GM12878 (cell line): ENCODE results near the gene LARP6. TPM values are rescaled to one million over a fixed set of nuclear protein-coding genes. Genes with fewer than 3 reads are reported as not detected.

Source experiments
- ATAC-seq: fragments of 200-7000 bp; cut with Tn5 transposase; 3 replicates; pipeline ENCODE4 v1.9.1; 2020; ENCODE audit warnings: mild to moderate bottlenecking, moderate library complexity
- BruUV-seq: library from RNA; stranded (reverse); fragments of 400-500 nt; replicated peaks from 2 replicates; lab custom pipeline; 2021; lab: Mats Ljungman, UMichigan
- CTCF ChIA-PET: fragments of 300-600 bp; sonication (Branson Sonifier 250); formaldehyde crosslinking; extraction: SDS; loops from one replicate; lab custom pipeline; 2021; ENCODE audit warnings: inconsistent platforms; lab: Yijun Ruan, JAX
- POLR2A ChIA-PET: fragments of 350-600 bp; formaldehyde crosslinking; extraction: SDS; loops from one replicate; lab custom pipeline; 2021; ENCODE audit warnings: inconsistent platforms; lab: Charles Lee
- RAD21 ChIA-PET: fragments of 300-600 bp; sonication (Branson Sonifier 250); formaldehyde crosslinking; loops from one replicate; lab custom pipeline; 2023; ENCODE audit warnings: antibody characterized with exemption; ENCODE audit not compliant: unreplicated experiment; lab: Charles Lee
- SMC1A ChIA-PET: fragments of 300-600 bp; sonication (Branson Sonifier 250); formaldehyde crosslinking; loops from one replicate; lab custom pipeline; 2023; ENCODE audit not compliant: unreplicated experiment, uncharacterized antibody; lab: Charles Lee
- DNase-seq: peaks from one replicate; pipeline ENCODE4 v3.0.0-alpha.2; 2011; ENCODE audit warnings: low read depth, low spot score
- FAIRE-seq: peaks from 3 replicates; lab custom pipeline; 2011; peaks lifted over from hg19 to GRCh38; lab: Jason Lieb, UNC
- H2AFZ ChIP-seq: 2 replicates; pipeline ENCODE4 v1.6.0; 2011; ENCODE audit warnings: low read depth, low read length, control low read depth; ENCODE audit not compliant: control insufficient read depth
- H3K27ac ChIP-seq: 2 replicates; pipeline ENCODE4 v1.5.1; 2011; ENCODE audit warnings: control low read depth; ENCODE audit not compliant: control insufficient read depth, insufficient read depth
- H3K27me3 ChIP-seq, 2 experiments: replicated peaks in 1 of 2; 2 replicates each; pipeline versions ENCODE4 v1.6.0 to v1.6.1; 2011; ENCODE audit warnings: low read length in 1 of 2; ENCODE audit not compliant: control insufficient read depth in 2 of 2, insufficient read depth in 2 of 2
- H3K36me3 ChIP-seq, 2 experiments: 2 replicates each; pipeline ENCODE4 v1.5.1; 2011; ENCODE audit warnings: low read length in 1 of 2; ENCODE audit not compliant: control insufficient read depth in 2 of 2, insufficient read depth in 2 of 2
- H3K4me1 ChIP-seq: 2 replicates; pipeline ENCODE4 v1.6.1; 2011; ENCODE audit warnings: mild to moderate bottlenecking, low read length, moderate library complexity, mixed read lengths; ENCODE audit not compliant: control insufficient read depth, insufficient read depth
- H3K4me2 ChIP-seq: 2 replicates; pipeline ENCODE4 v1.6.0; 2011; ENCODE audit warnings: control low read depth; ENCODE audit not compliant: control insufficient read depth, insufficient read depth
- H3K4me3 ChIP-seq: fragments of 200-600 bp; sonication (generic); 2 replicates; pipeline ENCODE4 v1.5.1; 2016
- H3K79me2 ChIP-seq: 2 replicates; pipeline ENCODE4 v1.6.0; 2011; ENCODE audit warnings: low read length; ENCODE audit not compliant: control insufficient read depth, insufficient read depth
- H3K9ac ChIP-seq: 2 replicates; pipeline ENCODE4 v1.8.0; 2011; ENCODE audit warnings: low read length, control low read depth, mixed read lengths; ENCODE audit not compliant: control insufficient read depth, insufficient read depth
- H3K9me3 ChIP-seq: replicated peaks from 3 replicates; pipeline ENCODE4 v1.5.1; 2011; ENCODE audit warnings: mild to moderate bottlenecking, low read length; ENCODE audit not compliant: control insufficient read depth, insufficient read depth
- H4K20me1 ChIP-seq: 2 replicates; pipeline ENCODE4 v1.6.0; 2011; ENCODE audit not compliant: control insufficient read depth, insufficient read depth
- CEBPB ChIP-seq, 2 experiments: fragments of 150-350 bp in 1 of 2; IDR thresholded peaks; 2 replicates each; pipeline ENCODE4 v1.6.1; 2012 to 2014; ENCODE audit warnings: low read depth in 2 of 2, low read length in 2 of 2, borderline replicate concordance in 1 of 2, inconsistent platforms in 1 of 2
- E2F4 ChIP-seq: IDR thresholded peaks from 2 replicates; pipeline ENCODE4 v1.6.1; 2012; ENCODE audit warnings: low read depth, low read length, improper control_type of control experiment
- EED ChIP-seq: sonication (generic); IDR thresholded peaks from 2 replicates; pipeline ENCODE4 v1.6.1; 2016; ENCODE audit warnings: antibody characterized with exemption, low read depth
- ETV6 ChIP-seq, 2 experiments: fragments of 450-650 bp in 1 of 2; IDR thresholded peaks in 1 of 2; conservative IDR thresholded peaks in 1 of 2; 2 replicates each; pipeline ENCODE4 v1.6.1; 2014; ENCODE audit warnings: antibody characterized with exemption in 1 of 2, borderline replicate concordance in 1 of 2, low read depth in 1 of 2, mild to moderate bottlenecking in 1 of 2, moderate library complexity in 1 of 2
- NFYA ChIP-seq: IDR thresholded peaks from 2 replicates; pipeline ENCODE4 v1.6.1; 2011; ENCODE audit warnings: low read depth, mild to moderate bottlenecking, low read length, improper control_type of control experiment, borderline replicate concordance
- PBX3 ChIP-seq: IDR thresholded peaks from 2 replicates; pipeline ENCODE4 v1.6.1; 2011; ENCODE audit warnings: mild to moderate bottlenecking, low read depth, low read length, moderate library complexity; ENCODE audit not compliant: insufficient replicate concordance
- PKNOX1 ChIP-seq: fragments of 450-650 bp; IDR thresholded peaks from 2 replicates; pipeline ENCODE4 v1.6.1; 2016; ENCODE audit warnings: mild to moderate bottlenecking
- POLR2A ChIP-seq: IDR thresholded peaks from 2 replicates; pipeline ENCODE4 v1.6.1; 2011; ENCODE audit warnings: low read depth, mild to moderate bottlenecking, low read length
- POLR2AphosphoS5 ChIP-seq: IDR thresholded peaks from 2 replicates; pipeline ENCODE4 v1.6.1; 2011; ENCODE audit warnings: mild to moderate bottlenecking, low read length, inconsistent platforms
- RAD51 ChIP-seq: fragments of 450-650 bp; IDR thresholded peaks from 2 replicates; pipeline ENCODE4 v1.6.1; 2016; ENCODE audit warnings: moderate library complexity, mild to moderate bottlenecking, inconsistent platforms
- RB1 ChIP-seq: fragments of 450-650 bp; formaldehyde crosslinking; IDR thresholded peaks from 2 replicates; pipeline ENCODE4 v1.6.1; 2017; ENCODE audit warnings: mild to moderate bottlenecking, borderline replicate concordance
- SIX5 ChIP-seq: IDR thresholded peaks from 2 replicates; pipeline ENCODE4 v1.6.1; 2011; ENCODE audit warnings: mild to moderate bottlenecking, low read depth, low read length, moderate library complexity; ENCODE audit not compliant: severe bottlenecking
- STAT1 ChIP-seq: fragments of 450-650 bp; conservative IDR thresholded peaks from 2 replicates; pipeline ENCODE4 v1.6.1; 2014; ENCODE audit warnings: antibody characterized with exemption, mild to moderate bottlenecking
- ZBTB11 ChIP-seq: fragments of 450-650 bp; formaldehyde crosslinking; IDR thresholded peaks from 2 replicates; pipeline ENCODE4 v1.5.0; 2022; ENCODE audit warnings: mild to moderate bottlenecking, missing genetic modification characterization
- WGBS: methylation state at CpG from one replicate; pipeline ENCODE4 v1.1.6; 2016; ENCODE audit warnings: low lambda C conversion rate; ENCODE audit not compliant: insufficient replicate concordance, insufficient coverage; ENCODE audit errors: missing lambda C conversion rate; 5-methylcytosine and 5-hydroxymethylcytosine counted together
- in situ Hi-C: fragments of 300-500 bp; cut with MboI; formaldehyde crosslinking; loops from 9 replicates; pipeline ENCODE4 v1.14.3; 2018; ENCODE audit warnings: mixed read lengths
- intact Hi-C: fragments of 100-400 bp; cut with micrococcal nuclease; formaldehyde crosslinking; loops from one replicate; pipeline ENCODE4 v1.14.2; 2022; ENCODE audit not compliant: unreplicated experiment
- polyA plus RNA-seq, 11 experiments: library from polyadenylated mRNA; depleted of rRNA in 4 of 11; unstranded in 6 of 11; stranded (reverse) in 5 of 11; fragments of >200 nt; fragmentation: Nextera tagmentation in 4 of 11; fragmentation: Illumina TruSeq in 1 of 11; extraction: Ambion mirVana in 4 of 11; extraction: Trizol in 1 of 11; gene quantifications; 1 replicate in 1 of 11; 2 replicates in 10 of 11; pipeline versions ENCODE4 v1.2.1 to v1.2.3, GENCODE V29; 2011 to 2016; ENCODE audit warnings: inconsistent platforms in 2 of 11, missing spikeins in 2 of 11, low read depth in 1 of 11
- total RNA-seq, 4 experiments: library from RNA; depleted of rRNA in 3 of 4; stranded (reverse); fragments of >200 nt in 3 of 4; fragmentation: Illumina TruSeq in 1 of 4; extraction: Trizol in 1 of 4; gene quantifications; 2 replicates each; pipeline versions ENCODE4 v1.2.1 to v1.2.3, GENCODE V29; 2013 to 2021

The LARP6 gene
- total and polyA plus RNA-seq, 10 of the 15 experiments (the other 5 are each of a cell fraction or from before 2014, with no cell fraction given), result 0.74 to 14.6 (median 3.9) TPM

GRCh38 chr15:70856884-70857561 is 3.1 kb upstream of the LARP6 start (continued):
- TF ChIP-seq EED, result no peak
- TF ChIP-seq RB1, result no peak
- TF ChIP-seq PKNOX1, result no peak
- no peak for TF ChIP-seq STAT1

GRCh38 chr15:70856177-70856883 is 2.4 kb upstream of the LARP6 start:
- no peaks in the 10 kb centered on the region for H4K20me1 ChIP-seq
- ChIA-PET POLR2A (no interaction called here), SMC1A (no interaction called here), CTCF (interaction anchor here (0.6 kb wide), 1 partner anchor 227 kb away, joined by 3 read pairs; no protein-coding TSS in a partner anchor), RAD21 (no interaction called here)
- H3K27ac ChIP-seq, result no peak overlapping the region
- H3K4me2 ChIP-seq, result no peak overlapping the region
- peaks cover 3 to 5% of the 10 kb centered on the region in 2 experiments for H3K27me3 ChIP-seq
- no peak overlapping the region for H3K4me3 ChIP-seq
- DNase-seq (no peak), ATAC-seq (no peak), FAIRE-seq (no peak)
- no peaks in the 10 kb centered on the region for H3K36me3 ChIP-seq
- WGBS, result 38% methylated on average over 7 of the region's 7 CpGs
- H2AFZ ChIP-seq, result no peak overlapping the region
- in situ Hi-C loops (no loop called here), intact Hi-C loops (no loop called here)
- no peaks in the 10 kb centered on the region for H3K79me2 ChIP-seq
- H3K9ac ChIP-seq, result no peak overlapping the region
- peaks cover 2% of the 10 kb centered on the region; the same call in 1 of the 2 replicates for H3K4me1 ChIP-seq
- BruUV-seq, result no TSS peak
- H3K9me3 ChIP-seq, result no peaks in the 10 kb centered on the region
- TF ChIP-seq POLR2AphosphoS5, result no peak
- TF ChIP-seq SIX5, result no peak
- no peak for TF ChIP-seq NFYA
- TF ChIP-seq E2F4, result no peak
- no peak for TF ChIP-seq ZBTB11 (CRISPR knock-in tag)
- no peak for TF ChIP-seq ETV6 (conservative IDR thresholded peaks at IDR 0.05 in 1 of 2, IDR thresholded peaks at IDR 0.05 in 1 of 2; ENCODE audit: borderline replicate concordance in 1 of 2, low read depth in 1 of 2)
- no peak for TF ChIP-seq RAD51
- TF ChIP-seq CEBPB (IDR thresholded peaks at IDR 0.05; ENCODE audit: borderline replicate concordance in 1 of 2, low read depth in 2 of 2, low read length in 2 of 2), result no peak
- TF ChIP-seq POLR2A, result no peak
- no peak for TF ChIP-seq PBX3
